Measurements from ENCODE around the gene PPP1CA. TPM values are rescaled to one million over a fixed set of nuclear protein-coding genes. Genes with fewer than 3 reads are reported as not detected.

PPP1CA gene
- total RNA-seq, 1 donor from 2014 or later = 137 TPM

- TF ChIP-seq CTCF (conservative IDR thresholded peaks at IDR 0.05) = no peak
- Mint-ChIP-seq H3K36me3 (no peaks in the 10 kb centered on the region), H3K4me1 (ENCODE audit: unreplicated experiment) (peaks cover 13% of the 10 kb centered on the region), H3K27ac (no peak within 1 kb of the TSS), H3K9me3 (no peaks in the 10 kb centered on the region), H3K4me3 (peak within 1 kb of the TSS; percentile 77), H3K27me3 (peaks cover 54% of the 10 kb centered on the region)
- no peak for DNase-seq (ENCODE audit: extremely low spot score, unreplicated experiment)
These were observed 14.0 kb upstream of the PPP1CA start, which contains the start of gene CARNS1 for GRCh38 chr11:67415501-67416304. Gene CARNS1, plus strand, starts transcription at chr11:67415678. Its CDS starts 522 bp downstream, at chr11:67416200.

GRCh38 chr11:67413266-67413849 is 11.7 kb upstream of the PPP1CA start:
- peaks cover 54% of the 10 kb centered on the region for H3K27me3 Mint-ChIP-seq
- H3K27ac Mint-ChIP-seq = no peak overlapping the region
- H3K36me3 Mint-ChIP-seq = no peaks in the 10 kb centered on the region
- no peak for TF ChIP-seq CTCF (conservative IDR thresholded peaks at IDR 0.05)
- H3K9me3 Mint-ChIP-seq = no peaks in the 10 kb centered on the region
- H3K4me1 Mint-ChIP-seq (ENCODE audit: unreplicated experiment) = peaks cover 13% of the 10 kb centered on the region
- H3K4me3 Mint-ChIP-seq = peak overlapping the region; percentile 50
- DNase-seq (ENCODE audit: extremely low spot score, unreplicated experiment) = no peak

GRCh38 chr11:67412495-67413179 is 11.0 kb upstream of the PPP1CA start:
- Mint-ChIP-seq H3K27me3 (peaks cover 58% of the 10 kb centered on the region), H3K4me1 (ENCODE audit: unreplicated experiment) (peaks cover 13% of the 10 kb centered on the region), H3K27ac (no peak overlapping the region), H3K36me3 (no peaks in the 10 kb centered on the region), H3K4me3 (no peak overlapping the region), H3K9me3 (no peaks in the 10 kb centered on the region)
- no peak for TF ChIP-seq CTCF (conservative IDR thresholded peaks at IDR 0.05)
- no peak for DNase-seq (ENCODE audit: extremely low spot score, unreplicated experiment)

GRCh38 chr11:67411785-67412152 is 10.1 kb upstream of the PPP1CA start:
- no peak overlapping the region for H3K4me3 Mint-ChIP-seq
- peaks cover 18% of the 10 kb centered on the region for H3K4me1 Mint-ChIP-seq (ENCODE audit: unreplicated experiment)
- DNase-seq (ENCODE audit: extremely low spot score, unreplicated experiment) = no peak
- no peak for TF ChIP-seq CTCF (conservative IDR thresholded peaks at IDR 0.05)
- H3K36me3 Mint-ChIP-seq = no peaks in the 10 kb centered on the region
- no peak overlapping the region for H3K27ac Mint-ChIP-seq
- peaks cover 57% of the 10 kb centered on the region for H3K27me3 Mint-ChIP-seq
- H3K9me3 Mint-ChIP-seq = no peaks in the 10 kb centered on the region

GRCh38 chr11:67410984-67411784 is 9.5 kb upstream of the PPP1CA start:
- no peak for TF ChIP-seq CTCF (conservative IDR thresholded peaks at IDR 0.05)
- Mint-ChIP-seq H3K4me1 (ENCODE audit: unreplicated experiment) (peaks cover 12% of the 10 kb centered on the region), H3K36me3 (no peaks in the 10 kb centered on the region), H3K27ac (no peak overlapping the region), H3K4me3 (no peak overlapping the region), H3K9me3 (no peaks in the 10 kb centered on the region), H3K27me3 (peaks cover 51% of the 10 kb centered on the region)
- DNase-seq (ENCODE audit: extremely low spot score, unreplicated experiment) = no peak
